ENCODE measurements around the gene TAF7.

The TAF7 gene

GRCh38 chr5:141303756-141304155 lies 16.8 kb downstream of the TAF7 start, which contains the start of gene SLC25A2:
SLC25A2 (minus strand) TSS chr5:141304049; CDS start chr5:141303865, 184 bp downstream.
- Histone ChIP-seq H4K20me1 (ENCODE audit: insufficient read depth) (no peaks in the 10 kb centered on the region), H3K79me2 (ENCODE audit: insufficient read depth, low read depth) (no peaks in the 10 kb centered on the region), H3K4me3 (IDR thresholded peaks at IDR 0.05; ENCODE audit: insufficient read depth, low read depth, low read length) (no peak within 1 kb of the TSS), H3K4me2 (no peak within 1 kb of the TSS), H3K27ac (no peak within 1 kb of the TSS), H3K36me3 (ENCODE audit: insufficient read depth) (no peaks in the 10 kb centered on the region), H3K27me3 (ENCODE audit: insufficient read depth, low read depth) (no peaks in the 10 kb centered on the region), H3K9ac (no peak within 1 kb of the TSS), H3K4me1 (ENCODE audit: low read depth, poor library complexity, severe bottlenecking) (no peaks in the 10 kb centered on the region), H2AFZ (ENCODE audit: low read depth) (no peak within 1 kb of the TSS)
- TF ChIP-seq CTCF (conservative IDR thresholded peaks at IDR 0.05; ENCODE audit: low read depth, low read length), result no peak

GRCh38 chr5:141298376-141298775 lies 22.2 kb downstream of the TAF7 start:
- no peaks in the 10 kb centered on the region for H3K4me1 ChIP-seq (ENCODE audit: low read depth, poor library complexity, severe bottlenecking)
- H3K4me3 ChIP-seq (IDR thresholded peaks at IDR 0.05; ENCODE audit: insufficient read depth, low read depth, low read length), result no peak overlapping the region
- H3K27ac ChIP-seq, result no peak overlapping the region
- H2AFZ ChIP-seq (ENCODE audit: low read depth), result no peak overlapping the region
- no peaks in the 10 kb centered on the region for H3K27me3 ChIP-seq (ENCODE audit: insufficient read depth, low read depth)
- H3K4me2 ChIP-seq, result no peak overlapping the region
- H3K79me2 ChIP-seq (ENCODE audit: insufficient read depth, low read depth), result no peaks in the 10 kb centered on the region
- no peaks in the 10 kb centered on the region for H3K36me3 ChIP-seq (ENCODE audit: insufficient read depth)
- TF ChIP-seq CTCF (conservative IDR thresholded peaks at IDR 0.05; ENCODE audit: low read depth, low read length), result no peak
- H4K20me1 ChIP-seq (ENCODE audit: insufficient read depth), result no peaks in the 10 kb centered on the region
- H3K9ac ChIP-seq, result no peak overlapping the region

- H3K4me1 ChIP-seq (ENCODE audit: low read depth, poor library complexity, severe bottlenecking), result no peaks in the 10 kb centered on the region
- no peaks in the 10 kb centered on the region for H4K20me1 ChIP-seq (ENCODE audit: insufficient read depth)
- H3K4me3 ChIP-seq (IDR thresholded peaks at IDR 0.05; ENCODE audit: insufficient read depth, low read depth, low read length), result no peak overlapping the region
- no peak for TF ChIP-seq CTCF (conservative IDR thresholded peaks at IDR 0.05; ENCODE audit: low read depth, low read length)
- H3K27ac ChIP-seq, result no peak overlapping the region
- H3K27me3 ChIP-seq (ENCODE audit: insufficient read depth, low read depth), result no peaks in the 10 kb centered on the region
- no peaks in the 10 kb centered on the region for H3K79me2 ChIP-seq (ENCODE audit: insufficient read depth, low read depth)
- H3K9ac ChIP-seq, result no peak overlapping the region
- H3K36me3 ChIP-seq (ENCODE audit: insufficient read depth), result no peaks in the 10 kb centered on the region
- no peak overlapping the region for H2AFZ ChIP-seq (ENCODE audit: low read depth)
- H3K4me2 ChIP-seq, result no peak overlapping the region
Measured at GRCh38 chr5:141272906-141273305, 47.7 kb downstream of the TAF7 start.

GRCh38 chr5:141269195-141269594 lies 51.4 kb downstream of the TAF7 start:
- H3K4me3 ChIP-seq (IDR thresholded peaks at IDR 0.05; ENCODE audit: insufficient read depth, low read depth, low read length), result no peak overlapping the region
- no peak overlapping the region for H3K9ac ChIP-seq
- no peaks in the 10 kb centered on the region for H3K4me1 ChIP-seq (ENCODE audit: low read depth, poor library complexity, severe bottlenecking)
- no peak overlapping the region for H3K27ac ChIP-seq
- no peak overlapping the region for H3K4me2 ChIP-seq
- H3K79me2 ChIP-seq (ENCODE audit: insufficient read depth, low read depth), result no peaks in the 10 kb centered on the region
- H3K27me3 ChIP-seq (ENCODE audit: insufficient read depth, low read depth), result no peaks in the 10 kb centered on the region
- H3K36me3 ChIP-seq (ENCODE audit: insufficient read depth), result no peaks in the 10 kb centered on the region
- no peak overlapping the region for H2AFZ ChIP-seq (ENCODE audit: low read depth)
- TF ChIP-seq CTCF (conservative IDR thresholded peaks at IDR 0.05; ENCODE audit: low read depth, low read length), result no peak
- no peaks in the 10 kb centered on the region for H4K20me1 ChIP-seq (ENCODE audit: insufficient read depth)

Measured in KMS-11 (cell line).